Astrocyte of the spinal cord (primary cell): Measurements from ENCODE around the gene PLCD3.

ENCODE experiments used
- DNase-seq: peaks from one replicate; pipeline ENCODE4 v3.0.0; 2011; ENCODE audit warnings: low read depth, low spot score
- H3K4me3 ChIP-seq: 2 replicates; pipeline ENCODE4 v1.5.1; 2011; ENCODE audit warnings: low read depth, mild to moderate bottlenecking, low read length, moderate library complexity
- in situ Hi-C: cut with HindIII; loops from 2 replicates; pipeline ENCODE4 v1.10.0; 2017; ENCODE audit warnings: low sequenced_read_pairs
- TF ChIP-seq, protein P1 (sequence below): IDR thresholded peaks from 2 replicates; pipeline ENCODE4 v1.5.1; 2012; ENCODE audit warnings: low read depth, mild to moderate bottlenecking, low read length, inconsistent platforms

PLCD3 gene

DNA sequence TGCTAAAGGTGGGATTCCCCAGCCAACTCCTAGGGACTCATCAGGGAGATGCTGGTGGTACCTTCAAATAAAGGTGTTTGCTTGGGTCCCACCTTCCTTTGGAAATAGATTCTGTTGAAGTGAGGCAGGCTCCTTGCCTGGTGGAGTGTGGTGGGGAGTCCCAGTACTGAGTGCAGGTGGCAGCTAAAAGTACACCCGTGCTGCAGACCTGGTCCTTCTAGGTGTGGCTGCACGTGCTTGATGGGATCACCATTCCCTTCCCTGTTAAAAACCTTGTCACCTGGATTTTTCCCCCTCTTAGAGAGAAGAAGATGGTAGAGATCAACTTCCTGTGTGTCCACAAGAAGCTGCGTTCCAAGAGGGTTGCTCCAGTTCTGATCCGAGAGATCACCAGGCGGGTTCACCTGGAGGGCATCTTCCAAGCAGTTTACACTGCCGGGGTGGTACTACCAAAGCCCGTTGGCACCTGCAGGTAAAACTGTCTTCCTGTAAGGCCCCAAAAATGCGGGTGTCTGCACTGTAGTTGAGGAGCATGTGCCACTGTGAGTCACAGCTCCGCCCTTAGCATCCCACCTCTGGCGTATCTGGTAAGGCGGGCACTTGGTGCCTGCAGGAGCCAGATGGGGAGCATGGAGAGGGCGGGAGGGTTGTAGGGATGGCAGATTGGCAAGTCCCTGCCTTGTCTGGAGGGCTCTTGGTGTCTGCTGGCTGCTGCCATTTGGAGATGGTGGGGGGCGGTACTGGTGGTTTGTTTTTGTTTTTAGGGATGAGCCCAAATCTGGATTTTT is 34.0 kb downstream of the PLCD3 start:
- H3K4me3 ChIP-seq, result no peak overlapping the region
- no peak for DNase-seq
- in situ Hi-C loops, result no loop called here
- TF ChIP-seq, protein P1, sequence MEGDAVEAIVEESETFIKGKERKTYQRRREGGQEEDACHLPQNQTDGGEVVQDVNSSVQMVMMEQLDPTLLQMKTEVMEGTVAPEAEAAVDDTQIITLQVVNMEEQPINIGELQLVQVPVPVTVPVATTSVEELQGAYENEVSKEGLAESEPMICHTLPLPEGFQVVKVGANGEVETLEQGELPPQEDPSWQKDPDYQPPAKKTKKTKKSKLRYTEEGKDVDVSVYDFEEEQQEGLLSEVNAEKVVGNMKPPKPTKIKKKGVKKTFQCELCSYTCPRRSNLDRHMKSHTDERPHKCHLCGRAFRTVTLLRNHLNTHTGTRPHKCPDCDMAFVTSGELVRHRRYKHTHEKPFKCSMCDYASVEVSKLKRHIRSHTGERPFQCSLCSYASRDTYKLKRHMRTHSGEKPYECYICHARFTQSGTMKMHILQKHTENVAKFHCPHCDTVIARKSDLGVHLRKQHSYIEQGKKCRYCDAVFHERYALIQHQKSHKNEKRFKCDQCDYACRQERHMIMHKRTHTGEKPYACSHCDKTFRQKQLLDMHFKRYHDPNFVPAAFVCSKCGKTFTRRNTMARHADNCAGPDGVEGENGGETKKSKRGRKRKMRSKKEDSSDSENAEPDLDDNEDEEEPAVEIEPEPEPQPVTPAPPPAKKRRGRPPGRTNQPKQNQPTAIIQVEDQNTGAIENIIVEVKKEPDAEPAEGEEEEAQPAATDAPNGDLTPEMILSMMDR, result no peak

DNA sequence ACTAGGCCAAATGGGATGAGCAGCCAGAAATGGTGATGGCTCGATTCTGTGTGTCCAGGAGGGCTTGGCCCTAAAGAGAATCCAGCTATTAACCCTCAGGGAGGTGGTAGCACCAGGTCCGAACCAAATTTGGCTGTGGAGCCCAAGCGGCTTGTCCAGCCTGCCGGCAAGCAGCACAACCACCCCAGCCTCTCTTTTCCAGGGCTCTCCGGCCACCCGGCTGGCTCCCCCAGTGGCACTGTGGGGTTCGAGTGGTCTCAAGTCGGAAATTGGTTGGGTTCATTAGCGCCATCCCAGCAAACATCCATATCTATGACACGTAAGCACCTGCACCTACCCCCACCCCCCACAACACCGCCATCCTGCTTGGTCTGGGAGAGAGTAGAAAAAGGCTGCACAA is 35.4 kb downstream of the PLCD3 start:
- in situ Hi-C loops, result no loop called here
- DNase-seq, result no peak
- H3K4me3 ChIP-seq, result no peak overlapping the region
- TF ChIP-seq, protein P1, result no peak

DNA sequence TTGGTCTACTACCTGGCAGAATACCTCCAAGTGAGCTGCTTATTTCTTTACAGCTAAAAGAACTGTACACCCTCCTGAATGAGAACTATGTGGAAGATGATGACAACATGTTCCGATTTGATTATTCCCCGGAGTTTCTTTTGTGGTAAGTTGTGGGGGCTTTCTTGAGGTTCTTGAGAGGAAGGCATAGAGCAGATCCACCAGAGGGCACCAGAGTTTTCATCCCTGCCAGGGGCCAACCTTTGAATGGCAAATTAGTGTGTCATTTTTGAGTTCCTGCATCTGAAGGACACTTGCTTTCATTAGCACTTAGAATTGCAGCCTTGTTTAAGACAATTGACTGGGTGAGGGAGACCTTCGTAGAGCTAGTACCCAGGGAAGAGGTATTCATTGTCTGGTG is 36.2 kb downstream of the PLCD3 start:
- H3K4me3 ChIP-seq, result no peak overlapping the region
- DNase-seq, result peak; percentile 35
- in situ Hi-C loops, result no loop called here
- TF ChIP-seq, protein P1, result peak; percentile 74

DNA sequence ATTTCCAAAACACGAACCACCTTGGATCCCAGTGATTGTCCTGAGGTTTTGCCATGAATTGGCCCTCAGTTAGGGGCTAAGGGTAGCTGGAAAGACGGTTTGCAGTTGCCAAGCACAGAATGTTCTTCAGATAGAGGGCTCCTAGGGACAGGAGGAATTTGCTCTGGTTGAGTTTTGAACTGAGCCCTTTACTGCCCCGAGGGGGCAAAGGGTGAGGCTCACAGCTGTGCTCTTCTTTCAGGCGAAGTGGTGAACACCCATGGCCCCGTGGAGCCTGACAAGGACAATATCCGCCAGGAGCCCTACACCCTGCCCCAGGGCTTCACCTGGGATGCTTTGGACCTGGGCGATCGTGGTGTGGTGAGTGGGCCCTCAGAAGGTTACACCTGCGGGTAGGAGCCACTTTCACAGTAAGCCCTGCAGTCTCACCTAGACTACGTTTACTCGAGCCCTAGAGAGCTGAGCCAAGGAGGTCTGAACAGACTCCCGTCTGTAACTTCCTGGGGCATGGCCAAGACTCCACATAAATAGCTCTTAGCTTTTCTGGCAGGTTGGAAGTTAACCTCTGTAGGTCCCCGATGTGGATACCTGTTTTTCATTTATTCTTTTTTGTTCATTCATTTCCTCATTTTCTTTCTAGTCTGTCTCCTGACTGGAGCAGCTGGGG is 38.7 kb downstream of the PLCD3 start:
- TF ChIP-seq, protein P1, result no peak
- DNase-seq, result peak; percentile 36
- H3K4me3 ChIP-seq, result no peak overlapping the region
- in situ Hi-C loops, result no loop called here

DNA sequence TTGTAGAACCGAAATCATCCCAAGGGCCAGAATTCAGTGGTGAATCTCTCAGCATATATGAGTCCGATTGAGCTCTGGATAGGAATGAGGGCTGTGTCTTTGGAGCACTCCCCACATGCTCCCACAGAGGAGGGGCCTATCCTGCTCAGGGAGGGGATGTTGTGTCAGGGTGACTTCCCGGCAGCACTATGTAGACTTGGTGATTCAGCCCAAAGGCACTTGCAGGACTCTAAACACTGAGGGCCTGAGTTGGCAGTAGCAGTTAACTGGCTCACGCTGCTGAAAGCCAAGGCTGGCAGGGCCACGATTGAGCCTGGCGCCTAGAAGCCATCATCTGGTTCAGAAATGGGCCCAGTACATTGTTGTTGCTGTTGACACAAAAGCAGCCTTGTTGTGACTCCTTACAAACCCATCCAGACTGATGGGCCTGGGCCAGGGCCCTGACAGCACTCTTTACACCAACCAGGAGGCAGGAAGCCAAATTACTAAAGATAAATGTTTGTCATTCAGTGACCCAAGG is 39.3 kb downstream of the PLCD3 start:
- H3K4me3 ChIP-seq, result no peak overlapping the region
- TF ChIP-seq, protein P1, result no peak
- in situ Hi-C loops, result no loop called here
- peak; percentile 97 for DNase-seq

DNA sequence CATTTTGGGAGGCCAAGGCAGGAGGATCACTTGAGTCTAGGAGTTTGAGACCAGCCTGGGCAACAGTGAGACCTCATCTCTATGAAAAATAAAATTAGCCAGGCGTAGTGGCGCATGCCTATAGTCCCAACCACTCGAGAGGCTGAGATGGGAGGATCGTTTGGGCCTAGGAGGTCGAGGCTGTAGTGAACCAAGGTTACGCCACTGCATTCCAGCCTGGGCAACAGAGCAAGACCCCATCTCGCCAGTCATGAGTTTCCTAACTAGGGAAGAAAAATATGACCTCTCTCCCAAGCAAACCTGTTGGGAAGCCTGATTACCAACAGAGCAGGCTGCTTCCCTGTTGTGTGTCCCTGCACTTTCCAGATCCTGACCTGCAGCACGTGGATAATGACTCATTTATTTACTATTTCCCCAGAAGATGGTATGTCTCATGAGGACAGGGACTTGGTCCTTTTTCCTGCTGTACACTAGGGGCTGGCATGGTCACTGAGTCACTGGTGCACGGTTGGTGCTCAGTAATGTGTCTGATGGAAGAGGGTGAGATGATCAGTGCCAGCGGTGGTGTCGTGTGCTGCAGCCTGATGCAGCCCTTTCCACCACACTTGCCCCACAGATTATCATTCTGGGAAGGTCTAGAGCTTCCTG is 40.4 kb downstream of the PLCD3 start:
- TF ChIP-seq, protein P1, result no peak
- H3K4me3 ChIP-seq, result no peak overlapping the region
- no peak for DNase-seq
- in situ Hi-C loops, result no loop called here
